Glutamatergic neuron (in vitro differentiated cells): ENCODE measurements around the gene CROCC. TPM values are rescaled to one million over a fixed set of nuclear protein-coding genes. Genes with fewer than 3 reads are reported as not detected.
"Not testable (repeated sequence)": the region's sequence is repeated elsewhere in the genome, so short reads cannot be mapped to it uniquely, and the experiment has no call there.

Experiments used
- DNase-seq: peaks from one replicate; pipeline ENCODE4 v3.0.0; 2022
- H3K27ac Mint-ChIP-seq: one replicate; pipeline ENCODE4 v1.8.0; 2020; ENCODE audit warnings: mild to moderate bottlenecking, mixed read lengths, inconsistent platforms; ENCODE audit not compliant: unreplicated experiment
- H3K27me3 Mint-ChIP-seq: one replicate; pipeline ENCODE4 v1.8.0; 2020; ENCODE audit warnings: mild to moderate bottlenecking, moderate library complexity, mixed read lengths, inconsistent platforms; ENCODE audit not compliant: unreplicated experiment
- H3K36me3 Mint-ChIP-seq: one replicate; pipeline ENCODE4 v1.8.0; 2020; ENCODE audit warnings: mild to moderate bottlenecking, mixed read lengths, inconsistent platforms; ENCODE audit not compliant: unreplicated experiment
- H3K4me1 Mint-ChIP-seq: one replicate; pipeline ENCODE4 v1.8.0; 2020; ENCODE audit warnings: mild to moderate bottlenecking, low read depth, mixed read lengths, inconsistent platforms; ENCODE audit not compliant: unreplicated experiment
- H3K4me3 Mint-ChIP-seq: one replicate; pipeline ENCODE4 v1.8.0; 2020; ENCODE audit warnings: mild to moderate bottlenecking, mixed read lengths, inconsistent platforms; ENCODE audit not compliant: unreplicated experiment
- H3K9me3 Mint-ChIP-seq: one replicate; pipeline ENCODE4 v1.8.0; 2020; ENCODE audit warnings: mild to moderate bottlenecking, moderate library complexity, mixed read lengths, inconsistent platforms; ENCODE audit not compliant: unreplicated experiment
- CTCF ChIP-seq: fragments of 200-600 bp; sonication (generic); IDR thresholded peaks from one replicate; pipeline ENCODE4 v1.5.0; 2021; ENCODE audit not compliant: partially characterized antibody, unreplicated experiment
- total RNA-seq: library from RNA; stranded (reverse); fragmentation: NEBNext Ultra II Directional; extraction: Animal tissue kit (Norgen Biotek cat#: 25700); gene quantifications from one replicate; pipeline ENCODE4 v1.2.1, GENCODE V29; 2021; ENCODE audit not compliant: unreplicated experiment

CROCC gene
- total RNA-seq, 1 donor from 2014 or later: 50.9 TPM

- peak overlapping the region; percentile 34 for H3K27ac Mint-ChIP-seq
- H3K4me1 Mint-ChIP-seq: peaks cover 27% of the 10 kb centered on the region
- no peak for TF ChIP-seq CTCF
- H3K27me3 Mint-ChIP-seq: peaks cover 19% of the 10 kb centered on the region
- no peaks in the 10 kb centered on the region for H3K36me3 Mint-ChIP-seq
- H3K4me3 Mint-ChIP-seq: peak overlapping the region; percentile 13
- H3K9me3 Mint-ChIP-seq: peaks cover 18% of the 10 kb centered on the region
- DNase-seq: no peak
Observed at GRCh38 chr1:16927256-16927655, 5.5 kb downstream of the CROCC start.

- H3K36me3 Mint-ChIP-seq: no peaks in the 10 kb centered on the region
- DNase-seq: no peak
- no peak overlapping the region for H3K27ac Mint-ChIP-seq
- peaks cover 14% of the 10 kb centered on the region for H3K9me3 Mint-ChIP-seq
- no peak for TF ChIP-seq CTCF
- no peak overlapping the region for H3K4me3 Mint-ChIP-seq
- H3K27me3 Mint-ChIP-seq: peaks cover 14% of the 10 kb centered on the region
- peaks cover 27% of the 10 kb centered on the region for H3K4me1 Mint-ChIP-seq
Observed at GRCh38 chr1:16927711-16928485, 6.2 kb downstream of the CROCC start.

- DNase-seq, H3K27ac Mint-ChIP-seq, H3K36me3 Mint-ChIP-seq: not testable (repeated sequence)
- H3K9me3 Mint-ChIP-seq: peaks cover 15% of the 10 kb centered on the region
- peaks cover 11% of the 10 kb centered on the region for H3K27me3 Mint-ChIP-seq
- peak overlapping the region; percentile 32 for H3K4me3 Mint-ChIP-seq
- peaks cover 27% of the 10 kb centered on the region for H3K4me1 Mint-ChIP-seq
Observed at GRCh38 chr1:16929146-16930041, 7.7 kb downstream of the CROCC start.

- H3K4me3 Mint-ChIP-seq, DNase-seq, H3K27ac Mint-ChIP-seq, H3K36me3 Mint-ChIP-seq: not testable (repeated sequence)
- H3K9me3 Mint-ChIP-seq: peaks cover 15% of the 10 kb centered on the region
- peaks cover 21% of the 10 kb centered on the region for H3K4me1 Mint-ChIP-seq
- H3K27me3 Mint-ChIP-seq: peaks cover 11% of the 10 kb centered on the region
Observed at GRCh38 chr1:16931206-16931934, 9.6 kb downstream of the CROCC start.

GRCh38 chr1:16933945-16934344 lies 12.2 kb downstream of the CROCC start:
- not testable (repeated sequence) for H3K36me3 Mint-ChIP-seq, H3K9me3 Mint-ChIP-seq, H3K4me1 Mint-ChIP-seq, H3K27ac Mint-ChIP-seq, H3K4me3 Mint-ChIP-seq, DNase-seq
- peaks cover 11% of the 10 kb centered on the region for H3K27me3 Mint-ChIP-seq

- not testable (repeated sequence) for H3K4me1 Mint-ChIP-seq, H3K4me3 Mint-ChIP-seq, H3K36me3 Mint-ChIP-seq
Observed at GRCh38 chr1:16936580-16936979, 14.8 kb downstream of the CROCC start.

More at GRCh38 chr1:16936580-16936979, 14.8 kb downstream of the CROCC start:
- not testable (repeated sequence) for DNase-seq, H3K9me3 Mint-ChIP-seq, H3K27me3 Mint-ChIP-seq, H3K27ac Mint-ChIP-seq
